Measurements from ENCODE around the gene FSIP1.
A peak's percentile ranks its signal among the peaks of the same experiment; 100 is the strongest.

Gene FSIP1

DNA sequence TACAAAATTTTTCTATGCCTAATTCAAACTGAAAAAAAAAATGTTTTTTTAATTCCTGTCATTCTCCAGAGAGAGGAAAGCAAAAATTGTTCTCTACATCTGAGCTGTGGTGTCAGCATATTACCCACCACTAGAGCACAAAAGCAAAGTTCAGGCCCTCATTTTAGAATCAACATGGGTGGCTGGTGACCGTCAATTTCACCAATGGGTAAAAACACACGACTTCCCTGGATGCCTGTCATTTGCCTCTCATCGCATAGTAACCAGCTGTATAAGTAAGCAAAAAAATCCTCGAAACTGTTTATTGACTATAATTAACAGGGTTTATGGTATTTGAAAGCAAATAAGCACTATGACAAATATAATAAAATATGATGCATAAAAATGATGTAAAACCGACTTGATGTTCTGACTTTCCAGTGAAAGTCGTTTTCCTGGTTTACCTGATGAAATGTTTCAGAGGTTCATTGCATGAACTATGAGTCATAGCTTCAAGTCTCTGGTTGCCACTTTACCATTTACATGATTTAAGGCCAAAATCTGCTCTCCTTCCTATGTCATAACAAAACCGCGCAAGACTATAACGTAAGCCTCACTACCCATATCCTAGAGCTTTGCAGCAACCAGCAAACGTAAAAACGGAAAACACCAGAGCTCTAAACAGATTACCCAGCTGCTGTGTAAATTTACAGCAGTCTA lies 141.3 kb downstream of the FSIP1 start:
- DNase-seq: no peak

GRCh38 chr15:39640665-39641064 lies 142.0 kb downstream of the FSIP1 start:
- DNase-seq: no peak

DNA sequence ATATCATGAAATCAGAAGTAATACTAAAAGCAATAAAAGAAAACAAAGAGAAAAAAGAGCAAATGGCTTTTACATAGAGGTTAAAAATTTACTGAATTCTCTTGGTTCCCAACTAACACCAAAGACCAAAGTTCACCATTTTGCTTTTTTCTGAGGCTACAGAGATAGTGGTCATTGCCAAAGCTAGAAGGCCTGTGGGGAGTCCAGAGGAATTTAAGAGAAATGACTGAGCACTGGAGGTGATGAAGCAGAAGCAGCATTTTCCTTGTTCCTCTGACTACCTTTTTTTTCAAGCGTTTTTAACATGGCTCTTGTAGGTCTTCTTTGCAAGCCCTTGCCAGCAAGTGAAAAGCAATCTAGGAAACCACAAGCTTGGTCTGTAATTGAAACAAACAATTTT lies 143.6 kb downstream of the FSIP1 start:
- no peak for DNase-seq

- DNase-seq: no peak
Measured at GRCh38 chr15:39638041-39638440, 144.6 kb downstream of the FSIP1 start.

DNA sequence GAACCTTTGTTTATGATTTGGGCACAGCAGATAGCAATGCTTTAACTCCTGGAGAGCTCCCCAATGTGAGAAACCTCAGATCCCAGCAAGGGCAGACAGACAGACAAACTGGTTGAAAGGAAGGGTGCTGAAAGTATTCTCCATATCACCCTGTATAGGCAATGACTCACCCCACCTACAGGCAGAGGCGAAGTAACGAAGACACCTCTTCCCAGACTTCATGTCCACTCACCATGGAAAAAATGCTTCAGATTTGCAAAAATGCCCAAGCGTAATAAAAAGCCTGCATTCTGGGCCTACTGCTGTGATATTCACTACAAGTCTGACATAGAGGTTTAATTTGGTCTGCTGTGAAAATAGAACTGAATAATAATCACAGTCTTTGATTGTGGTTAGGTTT lies 151.3 kb downstream of the FSIP1 start:
- DNase-seq: no peak

DNA sequence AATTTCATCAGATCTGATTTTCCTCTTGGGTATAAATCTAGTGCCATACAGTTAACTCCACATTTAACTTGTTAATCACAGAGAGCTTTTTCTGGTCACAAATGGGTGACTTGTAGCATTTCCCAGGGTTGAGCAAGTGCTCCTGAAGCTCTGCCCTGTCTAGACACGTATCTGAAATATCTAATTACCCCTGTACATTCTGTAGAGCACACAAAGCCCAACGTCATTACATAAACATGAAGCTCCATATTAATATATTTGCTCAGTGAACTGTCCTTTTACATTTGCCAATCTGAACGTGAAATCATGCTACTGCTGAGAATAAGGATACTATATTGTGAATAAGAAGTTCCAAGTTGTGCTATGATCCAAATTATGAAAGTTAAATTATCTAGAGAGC lies 152.7 kb downstream of the FSIP1 start:
- DNase-seq: no peak

GRCh38 chr15:39629371-39629770 lies 153.3 kb downstream of the FSIP1 start:
- DNase-seq: peak; percentile 57

DNA sequence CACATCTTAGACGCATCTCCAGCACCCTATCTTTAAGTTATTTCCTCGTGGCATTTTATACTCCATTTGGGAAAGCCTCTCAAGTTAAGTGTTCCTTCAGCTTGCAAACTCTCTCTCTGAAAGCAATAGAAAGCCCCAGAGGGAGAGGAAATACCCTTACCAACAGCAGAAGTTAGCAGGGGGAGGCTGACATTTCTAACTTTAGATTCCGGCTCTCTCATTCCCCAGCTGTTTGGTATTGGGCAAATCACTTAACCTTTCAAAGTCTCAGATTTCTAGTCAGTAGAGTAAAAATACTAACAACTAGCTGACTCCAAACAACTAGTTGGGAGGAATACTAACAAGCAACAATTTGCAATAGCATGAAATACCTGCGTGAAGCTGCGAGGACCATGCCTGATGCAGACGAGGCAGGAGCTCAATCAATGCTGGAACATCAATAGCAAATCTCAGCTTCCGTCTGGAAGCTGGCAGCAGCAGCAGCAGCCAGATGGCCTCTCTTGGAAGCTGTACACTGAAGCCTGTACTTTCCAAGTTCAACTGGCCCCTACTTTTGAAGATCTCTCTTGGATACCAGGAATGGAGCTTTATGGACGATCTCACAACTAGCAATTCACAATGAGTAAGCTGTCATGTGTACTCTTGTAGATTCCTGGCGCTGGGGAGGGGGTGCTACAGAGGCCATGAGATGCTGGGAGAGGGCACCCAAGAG lies 153.9 kb downstream of the FSIP1 start:
- DNase-seq: no peak

- DNase-seq: no peak
Measured at GRCh38 chr15:39628144-39628508, 154.5 kb downstream of the FSIP1 start.

- DNase-seq: no peak
Measured at GRCh38 chr15:39627451-39628143, 155.0 kb downstream of the FSIP1 start.

- DNase-seq: no peak
Measured at GRCh38 chr15:39625856-39626255, 156.8 kb downstream of the FSIP1 start.

DNA sequence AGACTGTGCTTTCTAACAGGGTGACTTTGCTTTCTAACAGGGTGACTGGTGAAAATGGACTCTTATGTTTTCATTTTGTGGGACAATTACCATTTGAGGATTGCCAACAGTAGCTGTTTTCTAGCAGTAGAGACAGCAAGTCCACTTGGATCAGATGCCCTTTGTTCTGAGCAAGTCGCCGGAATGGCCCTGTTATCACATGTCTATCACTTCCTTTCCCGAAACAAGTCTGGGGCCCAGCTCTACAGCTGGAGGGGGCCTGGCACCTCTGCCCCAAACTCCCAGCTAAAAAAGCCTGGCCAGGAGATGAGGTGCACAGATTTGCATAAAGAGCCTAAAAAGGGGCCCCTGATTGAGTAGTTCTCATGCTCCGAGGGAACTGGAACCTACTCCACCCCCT lies 157.2 kb downstream of the FSIP1 start:
- no peak for DNase-seq

DNA sequence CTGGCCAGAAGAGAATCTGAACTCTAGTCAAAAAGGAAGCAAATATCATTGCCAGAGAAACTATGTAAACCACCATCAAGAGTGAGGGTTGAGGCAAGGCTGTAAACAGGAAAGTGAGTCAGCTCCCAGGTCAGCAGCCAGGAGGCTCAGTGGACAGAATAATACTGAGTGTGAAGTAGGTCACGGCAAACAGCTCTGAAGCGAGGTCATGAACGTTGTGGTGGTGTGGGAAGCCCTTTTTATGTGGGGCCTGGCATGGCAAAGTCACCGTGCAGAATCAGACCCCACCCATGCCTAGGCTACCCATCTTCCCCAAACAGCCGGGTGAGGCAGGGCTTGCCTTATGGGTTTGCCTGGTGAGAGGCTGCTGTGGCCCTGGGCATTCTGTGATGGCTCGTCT lies 157.8 kb downstream of the FSIP1 start:
- peak; percentile 82 for DNase-seq

DNA sequence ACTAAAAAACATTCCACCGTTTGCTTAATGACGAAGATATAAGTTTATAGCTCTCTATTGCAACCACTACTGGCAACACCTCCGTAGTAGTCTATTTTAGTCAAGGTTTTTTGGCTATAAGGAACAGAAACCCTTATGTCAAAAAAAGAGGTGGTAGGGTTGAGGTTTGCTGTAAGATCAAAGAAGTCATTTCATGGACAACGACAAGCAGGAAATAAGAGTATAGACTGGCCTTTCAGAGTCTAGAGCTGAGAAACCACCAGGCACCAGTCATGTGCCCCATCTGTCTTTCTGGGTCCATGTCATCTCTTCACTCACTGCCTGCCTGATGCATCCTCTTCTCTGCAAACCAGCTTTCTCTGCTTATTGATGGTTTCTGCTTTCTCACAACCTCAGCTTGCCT lies 159.1 kb downstream of the FSIP1 start:
- peak; percentile 54 for DNase-seq

GRCh38 chr15:39622660-39623516 lies 159.8 kb downstream of the FSIP1 start:
- no peak for DNase-seq

DNA sequence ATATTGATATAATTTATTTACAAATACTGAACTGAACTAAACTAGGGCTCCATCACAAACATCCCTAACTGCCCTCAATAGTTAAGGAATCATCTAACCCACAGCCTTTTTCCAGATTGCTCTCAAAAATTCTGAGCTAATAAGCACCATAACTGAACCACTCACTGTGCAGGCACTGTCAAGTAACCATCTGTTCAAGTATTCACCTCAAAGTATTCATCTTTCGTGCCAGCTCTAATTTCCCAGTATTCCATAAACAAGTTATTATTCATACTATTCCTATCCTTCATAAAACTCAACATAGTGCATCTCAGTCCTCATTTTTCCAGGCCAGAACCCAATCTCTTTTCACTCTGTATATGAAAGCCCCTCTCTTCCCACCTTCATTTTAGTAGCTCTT lies 160.7 kb downstream of the FSIP1 start:
- no peak for DNase-seq

- no peak for DNase-seq
Measured at GRCh38 chr15:39621210-39621609, 161.4 kb downstream of the FSIP1 start.

- no peak for DNase-seq
Measured at GRCh38 chr15:39618063-39618823, 164.4 kb downstream of the FSIP1 start.

GRCh38 chr15:39616731-39617455 lies 165.7 kb downstream of the FSIP1 start:
- no peak for DNase-seq

- DNase-seq: no peak
Measured at GRCh38 chr15:39613861-39614260, 168.8 kb downstream of the FSIP1 start.

GRCh38 chr15:39613271-39613670 lies 169.4 kb downstream of the FSIP1 start:
- no peak for DNase-seq

GRCh38 chr15:39610665-39611064 lies 172.0 kb downstream of the FSIP1 start:
- no peak for DNase-seq
